ENCODE data around the gene HTR2B.
"Not testable (repeated sequence)": the region's sequence is repeated elsewhere in the genome, so short reads cannot be mapped to it uniquely, and the experiment has no call there.

Gene HTR2B

DNA sequence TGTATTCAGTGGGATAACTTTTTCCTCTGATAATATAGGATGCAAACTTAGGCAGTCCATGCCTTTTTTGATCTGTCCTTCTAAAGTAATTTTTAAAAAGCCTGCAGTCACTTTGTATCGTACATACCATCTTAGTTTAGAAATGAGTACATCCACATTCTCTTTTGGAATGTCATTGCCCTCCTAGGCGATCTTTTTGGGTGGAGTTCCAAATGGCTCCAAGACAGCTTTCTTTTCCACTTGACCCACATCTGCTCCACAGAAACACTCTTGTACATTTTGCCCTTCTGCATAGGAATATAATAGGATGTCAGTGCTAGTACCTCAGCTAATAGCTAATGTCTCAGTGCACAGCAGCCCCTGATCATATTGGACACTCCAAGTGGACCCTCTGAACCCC is 21.8 kb upstream of the HTR2B start:
- H3K4me3 Mint-ChIP-seq, result no peak overlapping the region
- ATAC-seq, result no peak
- H3K27ac Mint-ChIP-seq, result no peak overlapping the region
- no peaks in the 10 kb centered on the region for H3K9me3 Mint-ChIP-seq
- H3K4me1 Mint-ChIP-seq, result no peaks in the 10 kb centered on the region
- H3K36me3 Mint-ChIP-seq, result peaks cover 91% of the 10 kb centered on the region
- DNase-seq (ENCODE audit: low spot score in 2 of 2), result no peak

DNA sequence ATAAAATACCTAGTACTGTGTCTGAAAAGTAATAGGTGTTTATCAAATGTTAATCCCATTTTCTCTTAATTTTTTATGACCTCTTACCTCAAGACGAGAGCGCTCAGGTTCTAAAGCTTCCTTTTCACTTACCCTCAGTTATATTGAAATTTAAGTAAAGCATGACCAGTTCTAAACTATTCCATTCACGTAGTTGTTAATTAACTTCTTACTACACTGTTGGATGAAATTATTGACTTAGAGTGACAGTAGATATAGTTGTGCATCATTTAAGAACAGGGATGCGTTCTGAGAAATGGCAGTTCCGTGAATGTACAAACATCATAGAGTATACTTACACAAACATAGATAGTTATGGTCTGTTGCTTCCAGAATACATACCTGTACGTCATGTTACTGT is 20.1 kb upstream of the HTR2B start:
- no peaks in the 10 kb centered on the region for H3K4me1 Mint-ChIP-seq
- ATAC-seq (no peak), DNase-seq (ENCODE audit: low spot score in 2 of 2) (no peak)
- no peak overlapping the region for H3K27ac Mint-ChIP-seq
- peaks cover 92% of the 10 kb centered on the region for H3K36me3 Mint-ChIP-seq
- no peak overlapping the region for H3K4me3 Mint-ChIP-seq
- no peaks in the 10 kb centered on the region for H3K9me3 Mint-ChIP-seq

DNA sequence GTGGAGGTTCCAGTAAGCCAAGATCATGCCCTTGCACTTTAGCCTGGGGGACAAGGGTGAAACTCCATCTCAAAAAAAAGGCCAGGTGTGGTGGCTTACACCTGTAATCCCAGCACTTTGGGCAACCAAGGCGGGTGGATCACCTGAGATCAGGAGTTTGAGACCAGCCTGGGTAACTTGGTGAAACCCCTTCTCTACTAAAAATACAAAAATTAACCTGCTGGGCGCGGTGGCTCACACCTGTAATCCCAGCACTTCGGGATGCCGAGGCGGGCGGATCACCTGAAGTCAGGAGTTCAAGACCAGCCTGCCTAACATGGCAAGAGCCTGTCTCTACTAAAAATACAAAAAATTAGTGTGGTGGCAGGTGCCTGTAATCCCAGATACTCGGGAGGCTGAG is 16.0 kb upstream of the HTR2B start:
- peaks cover 66% of the 10 kb centered on the region for H3K36me3 Mint-ChIP-seq
- H3K4me3 Mint-ChIP-seq; DNase-seq (ENCODE audit: low spot score in 2 of 2); H3K9me3 Mint-ChIP-seq; H3K4me1 Mint-ChIP-seq; H3K27ac Mint-ChIP-seq; ATAC-seq: not testable (repeated sequence)

DNA sequence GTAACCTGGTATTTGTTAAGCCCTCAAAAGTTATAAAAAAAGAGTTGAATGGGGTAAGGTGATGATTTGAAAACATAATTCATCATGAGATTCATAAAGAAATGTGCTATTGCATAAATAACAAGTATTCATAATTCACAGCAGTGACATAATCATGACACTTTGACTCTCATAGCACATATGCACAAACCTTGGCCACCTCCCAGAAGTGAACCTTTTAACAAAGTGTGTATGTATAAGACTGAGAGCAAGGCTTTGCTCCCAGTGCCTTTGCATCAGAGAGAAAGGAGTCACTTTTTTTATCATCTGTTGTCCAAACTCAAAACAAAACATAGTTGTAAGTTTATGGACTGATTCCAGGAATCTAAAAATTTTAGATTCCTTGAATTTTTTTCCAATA is 15.0 kb upstream of the HTR2B start:
- no peak overlapping the region for H3K4me3 Mint-ChIP-seq
- no peak overlapping the region for H3K27ac Mint-ChIP-seq
- DNase-seq (ENCODE audit: low spot score in 2 of 2) (no peak), ATAC-seq (no peak)
- H3K36me3 Mint-ChIP-seq, result peaks cover 57% of the 10 kb centered on the region
- H3K4me1 Mint-ChIP-seq, result no peaks in the 10 kb centered on the region
- no peaks in the 10 kb centered on the region for H3K9me3 Mint-ChIP-seq

DNA sequence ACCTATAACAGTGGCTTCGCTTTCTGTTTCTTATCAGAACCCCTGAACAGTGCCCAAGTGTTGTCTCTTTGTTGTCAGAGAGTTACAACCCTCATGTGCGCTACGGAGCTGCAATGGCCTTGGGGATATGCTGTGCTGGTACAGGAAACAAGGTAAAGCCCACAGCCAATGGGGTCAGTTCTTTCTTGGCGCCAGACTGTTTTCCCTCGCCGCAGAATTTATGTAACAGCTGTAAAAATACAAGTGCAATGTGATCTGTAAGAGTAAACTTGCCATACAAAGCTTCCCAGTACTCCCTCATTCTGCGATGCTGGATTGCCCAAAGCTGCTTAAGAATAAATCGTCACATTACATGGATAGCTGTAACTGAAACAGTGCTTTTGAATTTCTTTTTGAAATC is 13.9 kb upstream of the HTR2B start:
- Mint-ChIP-seq H3K36me3 (peaks cover 46% of the 10 kb centered on the region), H3K9me3 (no peaks in the 10 kb centered on the region), H3K4me1 (no peaks in the 10 kb centered on the region), H3K27ac (no peak overlapping the region), H3K4me3 (no peak overlapping the region)
- no peak for DNase-seq (ENCODE audit: low spot score in 2 of 2)
- no peak for ATAC-seq

DNA sequence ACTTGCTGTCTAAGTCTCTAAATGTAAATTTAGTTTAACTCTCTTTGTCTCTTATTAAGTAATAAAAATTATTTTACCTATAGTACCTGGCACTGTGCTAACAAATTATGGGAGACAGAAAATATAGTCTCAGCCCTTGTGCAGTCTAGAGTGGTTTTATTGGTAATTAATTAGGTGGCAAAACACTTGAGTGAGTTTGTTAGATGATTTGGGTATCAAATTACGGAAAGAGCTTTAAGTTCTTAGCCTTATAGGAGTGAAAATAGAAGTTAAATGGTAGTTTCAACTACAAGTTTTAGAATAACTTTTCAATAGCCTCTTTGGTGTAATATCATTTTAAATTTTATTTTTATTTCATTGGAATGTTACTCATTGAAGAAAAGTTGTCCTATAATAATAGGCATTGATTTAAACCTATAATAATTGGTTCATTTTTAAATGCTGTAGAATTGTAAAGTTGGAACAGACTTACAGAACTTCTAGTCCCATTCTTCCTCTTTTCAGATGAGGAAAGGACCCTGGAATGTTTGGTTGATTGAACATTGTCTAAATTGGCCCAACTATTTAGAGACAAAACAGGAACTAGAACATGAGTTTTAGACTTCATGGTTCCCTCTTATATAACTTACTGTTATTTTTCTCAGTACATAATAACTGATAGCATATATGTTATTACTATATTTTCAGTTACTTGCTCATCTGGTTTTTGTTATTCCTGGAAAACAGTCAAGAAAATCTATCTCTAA is 10.2 kb upstream of the HTR2B start:
- Mint-ChIP-seq H3K4me3 (no peak overlapping the region), H3K36me3 (peaks cover 16% of the 10 kb centered on the region), H3K9me3 (no peaks in the 10 kb centered on the region), H3K4me1 (no peaks in the 10 kb centered on the region), H3K27ac (no peak overlapping the region)
- no peak for ATAC-seq
- no peak for DNase-seq (ENCODE audit: low spot score in 2 of 2)

DNA sequence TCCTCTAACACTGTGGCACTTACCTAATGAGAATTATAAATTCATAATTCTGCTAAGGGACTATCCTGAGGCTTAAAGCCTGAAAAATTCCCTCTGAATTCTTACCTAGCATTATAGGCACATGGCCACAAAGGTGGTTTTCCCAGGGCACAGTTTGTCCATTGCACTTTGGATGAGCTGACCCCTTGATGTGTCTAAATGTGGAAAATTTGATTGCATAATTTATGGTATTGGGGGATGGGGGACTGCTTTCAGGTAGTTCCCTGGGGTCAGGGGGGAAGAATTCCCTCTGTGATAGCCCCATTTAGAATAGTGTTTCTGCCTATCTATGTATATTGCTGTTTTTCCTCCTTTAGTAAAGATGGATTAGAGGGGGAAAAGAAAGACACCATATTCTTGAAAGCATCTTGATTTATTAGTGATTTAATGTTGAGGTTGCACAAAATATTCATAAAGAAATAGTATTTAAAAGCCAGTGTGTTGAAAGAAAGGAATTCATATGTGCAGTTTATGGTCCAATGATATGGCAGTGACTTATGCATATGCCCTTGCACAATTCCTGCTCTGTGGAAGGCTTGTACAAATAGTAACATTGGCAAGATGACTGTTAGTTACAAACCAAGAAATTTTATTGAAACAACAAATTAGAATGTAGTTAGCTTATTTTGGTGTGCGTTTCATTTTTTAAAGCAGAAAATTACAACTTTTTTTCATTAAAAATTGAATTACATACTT is 8.7 kb upstream of the HTR2B start:
- ATAC-seq (no peak), DNase-seq (ENCODE audit: low spot score in 2 of 2) (no peak)
- Mint-ChIP-seq H3K4me3 (no peak overlapping the region), H3K36me3 (peaks cover under 1% of the 10 kb centered on the region), H3K4me1 (no peaks in the 10 kb centered on the region), H3K27ac (no peak overlapping the region), H3K9me3 (no peaks in the 10 kb centered on the region)

DNA sequence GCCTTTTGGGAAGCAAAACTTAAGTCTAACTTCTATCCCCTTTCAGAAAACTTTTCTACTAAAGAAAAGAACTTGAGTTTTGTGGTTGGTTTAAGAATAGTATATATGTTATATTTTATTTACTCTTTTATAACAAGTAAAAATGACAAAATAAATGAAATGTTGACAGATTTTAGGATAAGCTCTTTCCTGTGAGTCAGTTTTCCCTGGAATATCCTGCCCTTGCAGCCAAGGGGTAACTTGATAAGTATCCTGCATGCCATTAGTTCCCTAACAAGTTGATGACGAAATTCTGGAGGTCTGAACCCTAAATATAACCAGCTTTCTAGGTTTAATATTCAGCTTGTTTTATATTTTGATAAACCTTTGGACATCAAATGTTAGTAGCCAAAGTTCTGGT is 7.3 kb upstream of the HTR2B start:
- Mint-ChIP-seq H3K9me3 (no peaks in the 10 kb centered on the region), H3K36me3 (no peaks in the 10 kb centered on the region), H3K27ac (no peak overlapping the region), H3K4me3 (no peak overlapping the region), H3K4me1 (no peaks in the 10 kb centered on the region)
- DNase-seq (ENCODE audit: low spot score in 2 of 2), result no peak
- ATAC-seq, result no peak

DNA sequence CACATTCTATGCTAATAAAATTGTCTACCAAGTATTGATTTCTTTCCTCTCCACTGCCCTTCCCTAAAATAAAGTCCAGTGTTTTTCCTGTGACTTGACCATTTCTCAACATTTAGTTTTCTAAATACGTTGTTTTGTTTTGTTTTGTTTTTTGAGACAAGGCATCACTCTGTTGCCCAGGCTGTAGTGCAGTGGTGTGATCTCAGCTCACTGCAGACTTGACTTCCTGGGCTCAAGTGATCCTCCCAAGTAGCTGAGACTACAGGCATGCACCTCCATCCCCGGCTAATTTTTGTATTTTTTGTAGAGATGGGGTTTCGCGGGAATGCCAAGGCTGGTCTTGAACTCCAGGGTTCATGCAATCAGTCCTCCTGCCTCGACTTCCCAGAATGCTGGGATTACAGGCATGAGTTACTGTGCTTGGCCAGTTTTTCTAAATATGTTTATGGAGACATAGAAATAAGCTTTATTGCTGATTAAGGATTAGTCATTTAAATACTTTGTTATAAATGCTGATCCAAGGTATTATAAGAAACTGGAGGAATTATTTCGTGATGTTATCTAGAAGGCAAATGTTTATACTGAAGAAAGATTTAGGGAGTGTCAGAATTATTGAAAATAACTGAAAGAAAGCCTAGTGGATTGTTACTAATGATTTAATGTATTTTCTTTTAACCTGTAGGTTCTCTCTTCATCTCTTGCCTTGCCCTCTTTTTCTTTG is 5.7 kb upstream of the HTR2B start:
- Mint-ChIP-seq H3K9me3 (no peaks in the 10 kb centered on the region), H3K36me3 (no peaks in the 10 kb centered on the region), H3K4me3 (no peak overlapping the region), H3K4me1 (no peaks in the 10 kb centered on the region), H3K27ac (no peak overlapping the region)
- ATAC-seq (no peak), DNase-seq (ENCODE audit: low spot score in 2 of 2) (no peak)

DNA sequence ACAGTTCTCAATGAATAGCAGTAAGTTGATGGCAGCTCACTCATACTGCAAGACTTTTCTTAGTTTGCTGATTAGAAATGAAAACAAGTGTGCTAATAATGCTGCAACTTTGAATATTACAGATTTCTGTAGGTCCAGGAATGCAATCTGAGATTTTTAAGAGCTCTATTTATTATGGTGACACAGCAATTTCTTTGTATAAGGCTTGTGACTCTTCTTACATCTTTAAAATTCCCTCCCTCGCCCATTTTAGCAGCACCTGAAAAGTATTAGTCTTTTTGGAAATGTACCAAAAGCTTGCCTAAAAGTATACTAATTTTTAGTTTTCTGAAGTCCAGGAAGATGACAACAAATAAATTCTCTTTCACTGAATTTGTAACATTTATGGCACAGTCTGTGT is 4.4 kb upstream of the HTR2B start:
- no peaks in the 10 kb centered on the region for H3K4me1 Mint-ChIP-seq
- DNase-seq (ENCODE audit: low spot score in 2 of 2), result no peak
- no peak overlapping the region for H3K4me3 Mint-ChIP-seq
- H3K9me3 Mint-ChIP-seq, result no peaks in the 10 kb centered on the region
- H3K27ac Mint-ChIP-seq, result no peak overlapping the region
- no peak for ATAC-seq
- peaks cover 2% of the 10 kb centered on the region for H3K36me3 Mint-ChIP-seq

DNA sequence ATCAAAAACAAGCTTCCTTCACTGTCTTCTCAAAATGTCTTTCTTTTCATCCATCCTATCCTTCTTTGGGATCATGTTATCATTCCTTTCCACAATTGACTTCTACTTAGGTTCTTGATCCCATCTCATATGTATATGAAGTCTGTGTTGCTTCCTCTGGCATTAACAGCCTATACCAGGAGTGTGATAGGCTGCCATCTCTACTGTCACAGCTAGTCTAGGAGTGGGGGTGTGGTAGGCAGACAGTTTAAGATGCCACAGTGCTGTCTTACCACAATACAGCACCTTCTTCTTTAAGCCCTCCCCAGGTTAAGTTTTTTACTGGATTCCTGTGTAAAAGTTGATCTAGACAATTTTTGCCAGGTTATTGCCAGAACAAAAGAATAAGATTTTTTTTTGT is 3.7 kb upstream of the HTR2B start:
- Mint-ChIP-seq H3K4me1 (no peaks in the 10 kb centered on the region), H3K9me3 (no peaks in the 10 kb centered on the region), H3K36me3 (peaks cover 5% of the 10 kb centered on the region), H3K4me3 (no peak overlapping the region), H3K27ac (no peak overlapping the region)
- DNase-seq (ENCODE audit: low spot score in 2 of 2) (no peak), ATAC-seq (no peak)

DNA sequence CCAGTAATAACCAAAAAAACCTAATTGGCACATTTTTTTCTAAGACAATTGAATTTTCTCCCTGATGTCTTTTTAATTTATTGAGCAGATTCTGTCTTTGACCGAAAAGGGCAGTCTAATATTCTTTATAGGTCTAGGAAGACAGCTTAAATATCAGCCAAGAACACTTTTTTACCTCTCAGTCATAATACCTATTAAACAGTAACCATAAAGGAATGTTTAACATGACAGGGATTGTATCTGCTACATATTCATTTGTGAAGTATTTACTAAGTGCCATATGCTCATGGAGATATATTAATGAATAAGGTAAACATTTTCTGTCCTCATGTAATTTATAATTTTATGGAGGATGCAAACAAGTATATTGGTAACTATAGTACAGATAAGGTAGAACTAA is 3.1 kb upstream of the HTR2B start:
- Mint-ChIP-seq H3K4me1 (no peaks in the 10 kb centered on the region), H3K9me3 (no peaks in the 10 kb centered on the region)

DNA sequence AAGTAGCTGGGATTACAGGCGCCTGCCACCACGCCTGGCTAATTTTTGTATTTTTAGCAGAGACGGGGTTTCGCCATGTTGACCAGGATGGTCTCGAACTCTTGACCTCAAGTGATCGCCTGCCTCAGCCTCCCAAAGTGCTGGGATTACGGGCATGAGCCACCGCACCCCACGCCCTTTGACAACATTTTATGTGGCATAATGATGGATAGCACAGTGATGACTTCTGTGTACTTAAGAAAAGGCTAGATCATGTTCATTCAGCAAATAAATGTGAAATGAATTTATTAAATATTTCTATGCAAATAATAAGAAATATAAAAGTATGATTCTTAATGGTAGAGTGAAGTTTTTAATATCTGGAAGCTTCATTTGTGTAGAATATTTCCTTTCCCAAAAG is 2.6 kb upstream of the HTR2B start:
- Mint-ChIP-seq H3K27ac (no peak overlapping the region), H3K4me1 (no peaks in the 10 kb centered on the region), H3K9me3 (no peaks in the 10 kb centered on the region), H3K4me3 (no peak overlapping the region), H3K36me3 (peaks cover 5% of the 10 kb centered on the region)
- DNase-seq (ENCODE audit: low spot score in 2 of 2), result no peak
- no peak for ATAC-seq

More for the DNA sequence above, 3.1 kb upstream of the HTR2B start:
- no peak overlapping the region for H3K4me3 Mint-ChIP-seq
- peaks cover 5% of the 10 kb centered on the region for H3K36me3 Mint-ChIP-seq
- DNase-seq (ENCODE audit: low spot score in 2 of 2) (no peak), ATAC-seq (no peak)
- H3K27ac Mint-ChIP-seq, result no peak overlapping the region

DNA sequence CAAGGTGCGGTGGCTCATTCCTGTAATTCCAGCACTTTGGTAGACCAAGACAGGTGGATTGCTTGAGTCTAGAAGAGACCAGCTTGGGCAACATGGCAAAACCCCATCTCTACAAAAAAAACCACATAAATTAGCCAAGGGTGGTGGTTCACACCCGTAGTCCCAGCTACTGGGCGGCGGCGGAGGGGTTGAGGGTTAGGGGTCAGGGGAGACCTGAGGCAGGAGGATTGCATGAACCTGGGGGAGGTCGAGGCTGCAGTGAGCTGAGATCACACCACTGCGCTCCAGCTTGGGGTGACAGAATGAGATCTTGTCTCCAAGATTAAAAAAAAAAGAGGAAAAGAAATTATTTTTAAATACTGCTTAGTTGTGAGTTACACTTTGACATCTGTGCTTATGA is 1.3 kb upstream of the HTR2B start:
- Mint-ChIP-seq H3K4me3 (no peak overlapping the region), H3K36me3 (peaks cover 5% of the 10 kb centered on the region), H3K27ac (no peak overlapping the region), H3K9me3 (no peaks in the 10 kb centered on the region), H3K4me1 (no peaks in the 10 kb centered on the region)
- ATAC-seq, result no peak
- no peak for DNase-seq (ENCODE audit: low spot score in 2 of 2)

DNA sequence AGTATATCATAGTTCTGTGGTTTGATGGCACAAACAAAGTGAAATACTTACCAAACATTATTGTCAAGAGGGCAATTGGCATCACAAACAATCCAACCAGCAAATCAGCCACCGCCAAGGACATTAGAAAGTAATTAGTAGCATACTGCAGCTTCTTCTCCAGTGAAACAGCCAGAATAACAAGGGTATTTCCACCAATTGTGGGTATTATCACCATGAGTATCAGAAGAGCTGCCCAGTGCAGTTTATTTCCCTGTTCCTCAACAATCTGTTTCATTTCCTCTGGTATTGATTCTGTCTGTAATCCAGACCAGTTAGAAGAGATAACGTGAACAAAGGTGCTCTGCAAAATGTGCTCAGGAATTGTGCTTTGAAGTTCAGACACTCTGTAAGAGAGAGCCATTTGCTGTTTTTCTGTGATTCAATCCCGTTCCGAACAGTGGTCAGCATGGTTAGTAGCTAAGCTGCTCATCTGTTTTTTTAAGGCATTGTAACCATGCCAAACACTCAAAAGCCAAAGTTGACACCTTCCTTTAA is 1.4 kb downstream of the HTR2B start:
- no peak for ATAC-seq

DNA sequence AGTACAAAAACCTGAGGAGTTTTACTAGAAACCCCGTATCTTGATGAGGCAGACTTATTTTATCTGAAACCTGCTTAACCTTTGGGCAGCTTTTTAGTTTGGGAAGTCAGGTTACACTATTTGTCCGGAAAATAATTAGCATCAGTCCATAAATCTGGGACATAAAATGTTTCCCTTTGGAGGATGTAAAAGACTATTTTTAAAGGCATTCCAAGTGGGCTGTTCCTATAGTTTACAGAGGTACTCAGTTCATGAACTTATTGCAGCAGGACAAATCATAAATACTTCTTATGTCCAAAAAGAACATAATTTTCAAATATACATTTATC is 6.3 kb downstream of the HTR2B start:
- no peaks in the 10 kb centered on the region for H3K9me3 Mint-ChIP-seq
- ATAC-seq (no peak), DNase-seq (ENCODE audit: low spot score in 2 of 2) (no peak)
- peaks cover 29% of the 10 kb centered on the region for H3K36me3 Mint-ChIP-seq
- H3K4me3 Mint-ChIP-seq, result no peak overlapping the region
- no peaks in the 10 kb centered on the region for H3K4me1 Mint-ChIP-seq
- no peak overlapping the region for H3K27ac Mint-ChIP-seq

More for the DNA sequence above, 1.4 kb downstream of the HTR2B start:
- Mint-ChIP-seq H3K27ac (no peak overlapping the region), H3K4me1 (no peaks in the 10 kb centered on the region), H3K36me3 (peaks cover 12% of the 10 kb centered on the region), H3K9me3 (no peaks in the 10 kb centered on the region), H3K4me3 (no peak overlapping the region)
- DNase-seq (ENCODE audit: low spot score in 2 of 2), result no peak

Data from stimulated activated effector memory CD8-positive, alpha-beta T cell treated with anti-CD3 and anti-CD28 coated beads, Interleukin-12 subunit alpha, Interleukin-12 subunit beta, amount 100 ng/mL, for 72 hours (primary cell).